Measurements from ENCODE around the gene PHTF1.
"Not testable (repeated sequence)": the region's sequence is repeated elsewhere in the genome, so short reads cannot be mapped to it uniquely, and the experiment has no call there.

The PHTF1 gene

GRCh38 chr1:113770031-113770430 lies 10.7 kb upstream of the PHTF1 start:
- no peak for DNase-seq

GRCh38 chr1:113769601-113769970 lies 10.3 kb upstream of the PHTF1 start:
- DNase-seq, result no peak

- no peak for DNase-seq
Measured at GRCh38 chr1:113768916-113769600, 9.8 kb upstream of the PHTF1 start.

- no peak for DNase-seq
Measured at GRCh38 chr1:113765306-113766230, 6.3 kb upstream of the PHTF1 start.

GRCh38 chr1:113763661-113764060 lies 4.4 kb upstream of the PHTF1 start:
- DNase-seq, result no peak

DNA sequence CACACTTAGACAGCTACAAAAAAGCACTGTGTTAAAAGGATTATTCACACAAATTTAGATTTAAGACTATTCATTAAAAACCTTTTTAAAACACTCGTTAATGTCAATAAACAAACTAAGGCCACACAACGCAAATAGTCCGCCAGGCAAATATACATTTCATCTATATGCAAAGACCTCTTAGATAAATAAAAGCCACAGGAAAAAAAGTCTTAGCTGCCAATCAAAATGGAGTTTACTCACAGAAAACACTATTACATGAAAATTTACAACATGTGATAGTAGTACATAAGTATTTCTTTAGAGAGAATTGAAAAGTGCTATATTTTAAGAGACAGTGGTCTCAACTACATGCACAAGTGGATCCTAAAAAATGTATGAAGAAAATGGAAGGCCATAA lies 2.7 kb upstream of the PHTF1 start:
- no peak for DNase-seq

- DNase-seq, result no peak
Measured at GRCh38 chr1:113760102-113761080, 1.1 kb upstream of the PHTF1 start.

GRCh38 chr1:113758631-113759332 lies 504 bp downstream of the PHTF1 start:
- DNase-seq, result peak; percentile 46

- DNase-seq, result no peak
Measured at GRCh38 chr1:113756461-113756860, 2.8 kb downstream of the PHTF1 start.

DNA sequence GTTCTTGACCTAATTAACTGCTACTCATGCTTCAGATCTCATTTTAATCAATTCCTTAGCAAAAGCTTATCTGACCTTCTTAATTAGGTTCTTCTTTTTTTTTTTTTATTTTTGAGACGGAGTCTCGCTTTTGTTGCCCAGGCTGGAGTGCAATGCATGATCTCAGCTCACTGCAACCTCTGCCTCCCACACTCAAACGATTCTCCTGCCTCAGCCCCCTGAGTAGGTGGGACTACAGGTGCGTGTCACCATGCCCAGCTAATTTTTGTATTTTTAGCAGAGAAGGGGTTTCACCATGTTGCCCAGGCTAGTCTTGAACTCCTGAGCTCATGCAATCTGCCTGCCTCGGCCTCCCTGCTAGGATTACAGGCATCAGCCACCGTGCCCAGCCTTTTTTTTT lies 6.0 kb downstream of the PHTF1 start:
- DNase-seq, result not testable (repeated sequence)

GRCh38 chr1:113751516-113751915 lies 7.8 kb downstream of the PHTF1 start:
- no peak for DNase-seq

DNA sequence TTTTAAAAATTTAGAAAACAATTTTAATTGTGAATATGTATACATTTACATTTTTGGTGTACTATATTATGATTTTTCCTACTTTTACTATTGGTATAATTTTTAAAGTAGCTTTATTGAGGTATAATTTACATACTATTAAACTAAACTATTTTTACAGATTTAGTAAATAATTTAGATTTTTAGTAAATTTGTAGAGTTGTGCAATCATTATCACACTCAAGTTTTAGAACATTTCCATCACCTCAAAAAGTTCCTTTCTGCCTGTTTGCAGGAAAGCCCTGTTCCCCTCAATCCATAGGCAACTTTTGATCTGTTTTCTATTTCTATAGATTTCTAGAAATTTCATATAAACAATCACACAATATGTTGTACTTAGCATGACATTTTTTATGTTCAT lies 8.2 kb downstream of the PHTF1 start:
- DNase-seq, result no peak

GRCh38 chr1:113749402-113749801 lies 9.9 kb downstream of the PHTF1 start:
- DNase-seq, result no peak

GRCh38 chr1:113747376-113747775 lies 11.9 kb downstream of the PHTF1 start:
- no peak for DNase-seq

GRCh38 chr1:113745425-113745824 lies 13.9 kb downstream of the PHTF1 start:
- no peak for DNase-seq

GRCh38 chr1:113744114-113744513 lies 15.2 kb downstream of the PHTF1 start:
- DNase-seq, result no peak

DNA sequence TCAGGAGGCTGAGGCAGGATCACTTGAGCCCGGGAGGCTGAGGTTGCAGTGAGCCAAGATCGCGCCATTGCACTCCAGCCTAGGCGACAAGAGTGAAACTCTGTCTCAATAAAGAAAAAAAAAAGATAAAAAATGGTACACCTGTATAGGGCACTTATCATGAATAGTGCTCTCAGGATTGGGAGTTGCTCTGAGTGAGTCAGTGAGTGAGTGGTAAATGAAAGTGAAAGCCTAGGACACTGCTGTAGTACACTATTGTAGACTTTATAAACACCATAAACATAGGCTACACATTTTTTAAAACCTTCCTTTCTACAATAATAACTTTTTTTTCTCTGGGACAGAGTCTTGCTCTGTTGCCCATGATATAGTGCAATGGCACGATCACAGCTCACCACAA lies 16.8 kb downstream of the PHTF1 start:
- DNase-seq, result no peak

DNA sequence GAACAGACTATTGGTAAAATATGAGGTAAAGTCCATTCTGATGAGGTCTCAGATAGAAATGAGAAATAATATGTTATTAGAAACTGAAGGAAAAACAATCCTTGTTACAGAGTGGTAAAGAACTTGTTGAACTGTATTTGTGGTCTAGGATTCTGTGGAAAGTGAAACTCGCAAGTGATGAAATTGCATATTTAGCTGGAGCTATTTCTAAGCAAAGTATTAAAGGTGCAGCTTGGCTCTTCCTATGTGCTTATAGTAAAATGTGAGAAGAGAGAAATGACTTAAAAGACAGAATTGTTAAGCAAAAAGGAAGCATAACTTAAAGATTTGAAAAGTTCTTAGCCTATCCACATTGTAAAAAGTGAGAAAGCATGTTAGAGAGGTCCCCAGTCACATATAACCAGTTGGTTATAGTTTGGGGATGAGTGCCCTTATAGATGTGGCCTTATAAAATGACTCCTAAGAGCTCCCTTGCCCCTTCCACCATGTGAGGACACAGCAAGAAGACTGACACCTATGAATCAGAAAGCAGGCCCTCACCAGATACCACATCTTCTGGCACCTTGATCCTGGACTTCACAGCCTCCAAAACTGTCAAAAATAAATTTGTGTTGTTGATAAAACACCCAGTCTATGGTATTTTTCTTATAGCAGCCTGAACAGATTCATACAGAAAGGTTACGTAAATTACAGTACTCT lies 24.8 kb downstream of the PHTF1 start:
- DNase-seq, result no peak

- DNase-seq, result no peak
Measured at GRCh38 chr1:113732802-113733201, 26.5 kb downstream of the PHTF1 start.

DNA sequence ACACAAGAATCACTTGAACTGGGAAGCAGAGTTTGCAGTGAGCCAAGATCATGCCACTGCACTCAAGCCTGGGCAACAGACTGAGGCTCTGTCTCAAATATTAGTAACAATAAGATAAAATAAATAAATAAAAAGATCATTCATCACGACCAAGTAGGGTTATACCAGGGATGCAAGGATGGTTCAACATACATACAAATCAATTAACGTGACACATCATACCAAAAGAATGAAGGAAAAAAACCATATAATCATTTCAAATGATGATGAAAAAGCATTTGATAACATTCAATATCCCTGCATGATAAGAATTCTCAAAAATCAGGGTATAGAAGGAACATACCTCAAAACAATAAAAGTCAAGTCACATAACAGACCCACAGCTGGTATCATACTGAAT lies 38.3 kb downstream of the PHTF1 start:
- DNase-seq, result no peak

DNA sequence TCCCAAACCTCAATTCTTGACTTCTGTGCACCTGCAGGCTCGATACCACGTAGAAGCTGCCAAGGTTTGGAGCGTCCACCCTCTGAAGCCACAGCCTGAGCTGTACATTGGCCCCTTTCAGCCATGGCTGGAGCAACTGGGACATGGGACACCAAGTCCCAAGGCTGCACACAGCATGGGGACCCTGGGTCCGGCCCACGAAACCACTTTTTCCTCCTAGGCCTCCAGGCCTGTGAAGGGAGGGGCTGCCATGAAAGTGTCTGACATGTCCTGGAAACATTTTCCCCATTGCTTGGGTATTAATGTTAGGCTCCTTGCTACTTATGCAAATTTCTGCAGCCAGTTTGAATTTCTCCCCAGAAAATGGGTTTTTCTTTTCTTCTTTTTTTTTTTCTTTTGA lies 40.7 kb downstream of the PHTF1 start:
- not testable (repeated sequence) for DNase-seq

GRCh38 chr1:113717506-113717905 lies 41.8 kb downstream of the PHTF1 start:
- not testable (repeated sequence) for DNase-seq
